Iris pigment epithelial cell (primary cell): Measurements from ENCODE around the gene CFAP92.
A peak's percentile ranks its signal among the peaks of the same experiment; 100 is the strongest.

Source experiments
- DNase-seq: peaks from one replicate; pipeline ENCODE4 v3.0.0-alpha.2; 2011; ENCODE audit warnings: low read depth

The CFAP92 gene

GRCh38 chr3:128993461-128994172 lies at the start of gene CFAP92:
CFAP92 (minus strand) TSS chr3:128994076; CDS start chr3:128993304, 772 bp downstream.
- DNase-seq = peak; percentile 69

GRCh38 chr3:129040579-129041300 lies 46.9 kb upstream of the CFAP92 start:
- no peak for DNase-seq

- DNase-seq = no peak
Measured at GRCh38 chr3:129040039-129040336, 46.1 kb upstream of the CFAP92 start.

GRCh38 chr3:129039271-129040038 lies 45.6 kb upstream of the CFAP92 start:
- no peak for DNase-seq

- DNase-seq = no peak
Measured at GRCh38 chr3:129038121-129038855, 44.4 kb upstream of the CFAP92 start.

- no peak for DNase-seq
Measured at GRCh38 chr3:129037093-129037419, 43.2 kb upstream of the CFAP92 start.

- no peak for DNase-seq
Measured at GRCh38 chr3:129036222-129037092, 42.6 kb upstream of the CFAP92 start.

- DNase-seq = no peak
Measured at GRCh38 chr3:129035360-129036221, 41.7 kb upstream of the CFAP92 start.

GRCh38 chr3:129034642-129035041 lies 40.8 kb upstream of the CFAP92 start:
- no peak for DNase-seq

- no peak for DNase-seq
Measured at GRCh38 chr3:129033633-129034321, 39.9 kb upstream of the CFAP92 start.

- no peak for DNase-seq
Measured at GRCh38 chr3:129033151-129033550, 39.3 kb upstream of the CFAP92 start.

GRCh38 chr3:129032716-129033115 lies 38.8 kb upstream of the CFAP92 start:
- no peak for DNase-seq

- DNase-seq = no peak
Measured at GRCh38 chr3:129031476-129032215, 37.8 kb upstream of the CFAP92 start.

GRCh38 chr3:129030611-129031010 lies 36.7 kb upstream of the CFAP92 start:
- no peak for DNase-seq

- no peak for DNase-seq
Measured at GRCh38 chr3:129028866-129029265, 35.0 kb upstream of the CFAP92 start.

- DNase-seq = no peak
Measured at GRCh38 chr3:129027544-129027880, 33.6 kb upstream of the CFAP92 start.

- DNase-seq = peak; percentile 88
Measured at GRCh38 chr3:129026728-129027543, 33.1 kb upstream of the CFAP92 start.

GRCh38 chr3:129025691-129026435 lies 32.0 kb upstream of the CFAP92 start:
- DNase-seq = no peak
